Measurements from ENCODE around the gene ZBTB17.

The ZBTB17 gene

GRCh38 chr1:15963968-15964648, 11.8 kb downstream of the ZBTB17 start:
- TF ChIP-seq CTCF (IDR thresholded peaks at IDR 0.05; ENCODE audit: control insufficient read depth, extremely low read depth, insufficient read depth) = no peak
- no peak overlapping the region for H3K4me3 ChIP-seq (ENCODE audit: low read depth, low read length)
- DNase-seq (ENCODE audit: low read depth) = no peak

GRCh38 chr1:15963363-15963967, 12.4 kb downstream of the ZBTB17 start:
- no peak for DNase-seq (ENCODE audit: low read depth)
- H3K4me3 ChIP-seq (ENCODE audit: low read depth, low read length) = no peak overlapping the region
- no peak for TF ChIP-seq CTCF (IDR thresholded peaks at IDR 0.05; ENCODE audit: control insufficient read depth, extremely low read depth, insufficient read depth)

GRCh38 chr1:15962671-15963362, 13.1 kb downstream of the ZBTB17 start:
- H3K4me3 ChIP-seq (ENCODE audit: low read depth, low read length) = no peak overlapping the region
- DNase-seq (ENCODE audit: low read depth) = no peak
- TF ChIP-seq CTCF (IDR thresholded peaks at IDR 0.05; ENCODE audit: control insufficient read depth, extremely low read depth, insufficient read depth) = no peak

GRCh38 chr1:15962176-15962575, 13.7 kb downstream of the ZBTB17 start:
- TF ChIP-seq CTCF (IDR thresholded peaks at IDR 0.05; ENCODE audit: control insufficient read depth, extremely low read depth, insufficient read depth) = no peak
- no peak for DNase-seq (ENCODE audit: low read depth)
- no peak overlapping the region for H3K4me3 ChIP-seq (ENCODE audit: low read depth, low read length)

- DNase-seq (ENCODE audit: low read depth) = no peak
- H3K4me3 ChIP-seq (ENCODE audit: low read depth, low read length) = no peak overlapping the region
- TF ChIP-seq CTCF (IDR thresholded peaks at IDR 0.05; ENCODE audit: control insufficient read depth, extremely low read depth, insufficient read depth) = no peak
Observed at GRCh38 chr1:15961492-15961891, 14.4 kb downstream of the ZBTB17 start.

- TF ChIP-seq CTCF (IDR thresholded peaks at IDR 0.05; ENCODE audit: control insufficient read depth, extremely low read depth, insufficient read depth) = no peak
- DNase-seq (ENCODE audit: low read depth) = no peak
Observed at GRCh38 chr1:15960808-15961207, 15.1 kb downstream of the ZBTB17 start.

More at GRCh38 chr1:15960808-15961207, 15.1 kb downstream of the ZBTB17 start:
- no peak overlapping the region for H3K4me3 ChIP-seq (ENCODE audit: low read depth, low read length)

Measured in LNCaP clone FGC (cell line).